Measurements from ENCODE around the gene BASP1.

The BASP1 gene

DNA sequence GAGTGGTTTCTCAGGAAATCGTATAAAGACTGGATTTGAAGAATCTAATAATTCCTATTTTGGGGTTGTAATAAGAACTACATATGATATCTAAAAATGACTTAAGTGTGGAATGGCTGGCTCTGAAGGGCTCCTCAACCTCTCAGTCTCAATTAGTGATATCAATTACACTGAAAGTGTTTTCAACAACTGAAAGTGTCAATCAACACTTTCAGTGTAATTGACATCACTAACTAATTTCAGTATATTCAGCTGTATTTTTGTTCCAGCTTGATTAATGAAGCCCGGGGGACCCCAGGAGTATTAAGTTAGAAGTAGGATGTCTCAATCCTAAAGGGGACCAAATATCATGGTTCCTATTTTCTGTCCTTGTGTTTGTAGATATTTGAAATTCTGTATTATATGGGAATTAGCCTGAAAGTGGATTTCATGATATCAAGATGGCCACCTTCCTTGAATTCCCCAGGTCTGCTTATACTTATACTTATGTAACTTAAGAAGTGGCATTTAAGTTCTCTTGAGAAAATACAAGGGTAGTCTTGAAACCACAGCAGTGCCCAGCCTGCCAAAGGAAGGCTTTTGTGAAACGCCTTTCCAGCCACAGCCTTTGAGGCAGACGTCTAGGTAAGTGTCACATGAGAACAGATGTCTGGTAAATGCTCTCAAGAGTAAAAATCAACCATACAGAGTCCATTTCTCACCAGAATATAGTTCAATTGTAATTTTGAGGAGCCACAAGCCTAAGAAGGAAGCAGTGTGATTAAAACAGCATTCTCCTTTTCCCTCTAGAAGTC lies 4.6 kb downstream of the BASP1 start:
- in situ Hi-C loops (cut with MboI; ENCODE audit: low sequenced_read_pairs) = loop anchor here (25.0 kb wide), 2 partner anchors 890 to 1065 kb away; no protein-coding TSS in a partner anchor

- in situ Hi-C loops (cut with MboI; ENCODE audit: low sequenced_read_pairs) = loop anchor here (25.0 kb wide), 2 partner anchors 890 to 1065 kb away; no protein-coding TSS in a partner anchor
These were observed 5.2 kb downstream of the BASP1 start for GRCh38 chr5:17222664-17223063.

DNA sequence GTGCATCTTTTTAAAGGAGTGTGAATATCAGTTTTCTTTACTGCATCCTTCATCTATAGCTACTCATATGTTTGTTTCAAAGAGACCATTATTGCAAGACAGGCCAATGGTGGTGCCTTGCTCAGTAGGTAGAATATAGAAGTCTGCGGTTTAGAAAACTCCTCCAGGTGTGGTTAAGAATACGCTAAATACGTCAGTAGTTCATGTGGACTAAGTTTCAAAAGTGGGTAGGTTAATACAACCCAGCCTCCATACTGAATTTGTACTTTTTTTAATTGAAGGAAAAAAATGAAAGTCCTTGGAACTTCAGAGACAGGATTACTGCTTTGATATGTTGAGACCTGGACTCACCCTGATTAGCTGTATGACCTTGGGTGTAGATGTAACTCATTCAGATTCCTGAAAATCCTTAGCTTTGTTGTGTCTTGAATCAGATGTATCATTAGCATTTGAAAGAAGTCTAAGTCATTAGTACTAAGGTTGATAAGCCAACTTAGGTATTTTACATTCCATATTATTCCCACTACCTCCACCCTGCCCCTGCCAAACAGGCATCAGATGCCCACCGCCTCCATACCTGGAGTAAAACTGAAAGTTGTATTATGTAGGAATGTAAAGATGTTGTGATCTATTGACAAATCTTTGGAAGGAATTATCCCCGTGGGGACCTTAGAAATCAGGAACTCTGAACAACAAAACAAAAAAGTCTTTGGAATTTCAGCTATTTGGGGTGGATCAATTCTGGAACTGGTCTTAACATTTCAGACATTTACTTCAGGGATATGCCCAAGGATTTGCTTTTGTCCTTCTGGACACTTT lies 6.1 kb downstream of the BASP1 start:
- in situ Hi-C loops (cut with MboI; ENCODE audit: low sequenced_read_pairs) = loop anchor here (25.0 kb wide), 2 partner anchors 889 to 1064 kb away; no protein-coding TSS in a partner anchor

- in situ Hi-C loops (cut with MboI; ENCODE audit: low sequenced_read_pairs) = loop anchor here (25.0 kb wide), 2 partner anchors 887 to 1062 kb away; no protein-coding TSS in a partner anchor
These were observed 7.6 kb downstream of the BASP1 start for GRCh38 chr5:17224858-17225511.

DNA sequence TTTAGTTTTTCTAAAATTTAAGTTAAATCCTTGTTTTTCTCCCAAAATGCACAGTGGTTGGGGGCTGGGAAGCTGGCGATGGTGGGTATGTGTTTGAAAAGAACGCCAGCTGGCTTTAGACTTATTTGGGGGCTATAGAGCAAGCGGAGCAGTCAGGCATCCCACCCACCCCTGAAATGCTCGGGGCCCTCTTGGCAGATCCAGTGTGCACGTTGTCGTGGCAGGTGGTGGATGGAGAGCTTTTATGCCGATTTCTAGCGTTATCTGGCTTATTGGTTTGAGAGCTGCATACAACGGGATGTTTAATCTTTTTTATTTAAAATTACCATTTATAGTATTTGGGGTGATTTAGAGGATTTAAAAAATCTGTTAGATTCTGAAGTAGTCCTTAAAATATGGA lies 8.1 kb downstream of the BASP1 start:
- in situ Hi-C loops (cut with MboI; ENCODE audit: low sequenced_read_pairs) = no loop called here

DNA sequence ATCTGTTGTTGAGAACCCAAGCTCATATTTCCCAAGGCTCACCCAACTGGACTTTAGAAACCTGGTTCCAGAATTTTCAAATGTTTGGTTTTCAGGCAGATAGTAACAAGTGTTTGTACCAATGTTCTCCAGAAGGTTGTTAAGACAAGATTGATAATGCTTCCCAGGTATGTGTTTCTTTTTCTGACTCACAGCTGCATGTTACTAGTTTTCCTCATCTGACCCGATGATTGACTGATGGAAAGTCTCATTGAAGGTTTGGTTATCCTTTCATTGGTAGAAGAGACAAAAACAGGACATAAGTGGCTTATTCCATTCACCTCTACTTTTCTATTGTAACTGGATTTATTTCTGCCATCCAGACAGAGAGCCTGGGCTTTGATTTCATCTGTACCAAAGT lies 10.4 kb downstream of the BASP1 start:
- in situ Hi-C loops (cut with MboI; ENCODE audit: low sequenced_read_pairs) = no loop called here

DNA sequence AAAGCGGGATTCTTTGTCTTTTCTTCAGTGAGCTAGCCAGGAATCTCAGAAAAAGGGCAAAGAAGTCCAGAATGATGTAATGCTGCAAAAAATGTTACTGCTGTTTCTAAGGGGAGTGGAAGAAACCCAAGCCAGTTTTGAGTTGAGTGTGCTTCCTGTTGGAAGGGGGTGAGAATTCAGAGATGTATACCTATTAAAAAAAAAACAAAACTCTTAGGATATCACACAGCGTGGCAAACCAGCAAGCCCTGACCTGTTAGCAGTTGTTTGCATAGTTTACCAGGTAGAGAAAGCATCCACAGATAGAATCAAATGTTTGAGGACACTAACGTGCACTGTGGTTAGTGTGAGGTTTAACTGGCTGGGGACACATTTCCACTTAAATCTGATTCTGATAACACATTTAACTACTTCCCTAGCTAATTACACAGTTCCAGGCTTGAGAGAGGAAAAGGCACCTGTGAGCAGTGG lies 11.4 kb downstream of the BASP1 start:
- in situ Hi-C loops (cut with MboI; ENCODE audit: low sequenced_read_pairs) = no loop called here

- in situ Hi-C loops (cut with MboI; ENCODE audit: low sequenced_read_pairs) = no loop called here
These were observed 11.9 kb downstream of the BASP1 start for GRCh38 chr5:17229313-17229712.

- in situ Hi-C loops (cut with MboI; ENCODE audit: low sequenced_read_pairs) = no loop called here
These were observed 12.8 kb downstream of the BASP1 start for GRCh38 chr5:17230191-17230590.

DNA sequence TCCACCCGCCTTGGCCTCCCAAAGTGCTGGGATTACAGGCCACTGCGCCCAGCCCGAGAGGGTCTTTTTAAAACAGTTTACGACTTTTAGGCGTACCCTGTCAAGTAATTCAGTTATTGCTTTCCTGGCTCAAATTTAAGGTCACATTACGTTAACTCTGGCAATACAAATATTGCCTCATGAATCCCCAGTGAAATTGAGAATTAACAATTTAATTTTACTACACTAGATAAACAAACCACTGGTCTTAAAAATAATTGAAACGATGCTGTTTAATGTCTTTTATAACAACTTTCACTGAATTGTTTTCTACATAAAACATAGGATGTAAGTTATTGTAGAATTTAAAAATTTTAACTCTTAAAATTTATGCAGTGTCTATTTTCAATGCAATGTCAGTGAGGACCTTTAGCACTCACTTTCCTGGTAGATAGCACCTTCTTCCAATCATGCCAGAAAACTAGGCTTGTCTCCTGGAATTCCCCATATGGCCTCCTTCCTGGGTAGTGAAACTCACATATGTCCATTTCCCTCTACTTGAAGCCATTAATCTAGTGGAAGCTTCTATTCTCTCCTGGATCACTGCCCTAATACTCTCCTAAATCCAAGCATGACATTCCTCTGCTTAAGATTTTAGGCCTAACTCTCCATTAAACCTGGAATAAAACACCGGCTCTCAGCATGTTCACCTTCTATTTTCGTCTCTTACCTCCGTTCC lies 13.5 kb downstream of the BASP1 start:
- in situ Hi-C loops (cut with MboI; ENCODE audit: low sequenced_read_pairs) = no loop called here

DNA sequence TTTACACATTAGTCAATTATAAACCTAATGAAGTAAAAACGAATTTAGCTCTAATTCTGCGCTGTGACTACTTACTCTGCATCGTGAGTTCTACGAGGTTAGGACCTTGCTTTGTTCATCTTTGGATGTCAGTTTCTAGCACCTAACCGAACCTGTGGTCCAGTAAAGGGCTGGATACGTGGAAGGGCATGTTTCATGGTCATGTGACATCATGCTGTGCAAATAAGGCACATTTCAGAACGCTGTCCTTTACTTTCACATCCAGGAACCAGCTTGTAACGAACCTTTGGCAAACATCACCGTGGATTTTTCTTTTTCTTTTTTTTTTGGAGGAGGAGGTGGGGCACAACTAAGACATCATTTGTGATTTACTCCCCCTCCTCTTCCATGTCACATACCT lies 15.0 kb downstream of the BASP1 start:
- in situ Hi-C loops (cut with MboI; ENCODE audit: low sequenced_read_pairs) = no loop called here

- in situ Hi-C loops (cut with MboI; ENCODE audit: low sequenced_read_pairs) = no loop called here
These were observed 16.1 kb downstream of the BASP1 start for GRCh38 chr5:17233488-17233887.

DNA sequence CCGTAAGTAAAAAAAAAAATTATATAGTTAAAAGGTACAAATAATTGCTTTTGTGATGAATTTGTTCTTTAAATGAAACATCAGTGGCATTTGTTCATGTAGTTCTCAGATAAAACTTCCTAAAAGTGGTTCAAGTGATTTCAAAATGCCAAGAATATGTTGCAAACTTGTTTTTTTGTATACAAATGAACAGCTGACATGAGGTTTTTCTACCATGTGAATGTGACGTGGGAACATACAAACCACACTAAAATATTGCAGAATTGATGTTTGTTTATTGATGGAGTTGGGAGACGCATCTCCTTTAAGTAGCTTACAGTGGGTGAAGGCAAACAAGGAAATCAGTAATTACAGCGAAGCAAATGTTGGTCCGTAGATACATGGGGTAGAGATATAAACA lies 16.9 kb downstream of the BASP1 start:
- in situ Hi-C loops (cut with MboI; ENCODE audit: low sequenced_read_pairs) = no loop called here

DNA sequence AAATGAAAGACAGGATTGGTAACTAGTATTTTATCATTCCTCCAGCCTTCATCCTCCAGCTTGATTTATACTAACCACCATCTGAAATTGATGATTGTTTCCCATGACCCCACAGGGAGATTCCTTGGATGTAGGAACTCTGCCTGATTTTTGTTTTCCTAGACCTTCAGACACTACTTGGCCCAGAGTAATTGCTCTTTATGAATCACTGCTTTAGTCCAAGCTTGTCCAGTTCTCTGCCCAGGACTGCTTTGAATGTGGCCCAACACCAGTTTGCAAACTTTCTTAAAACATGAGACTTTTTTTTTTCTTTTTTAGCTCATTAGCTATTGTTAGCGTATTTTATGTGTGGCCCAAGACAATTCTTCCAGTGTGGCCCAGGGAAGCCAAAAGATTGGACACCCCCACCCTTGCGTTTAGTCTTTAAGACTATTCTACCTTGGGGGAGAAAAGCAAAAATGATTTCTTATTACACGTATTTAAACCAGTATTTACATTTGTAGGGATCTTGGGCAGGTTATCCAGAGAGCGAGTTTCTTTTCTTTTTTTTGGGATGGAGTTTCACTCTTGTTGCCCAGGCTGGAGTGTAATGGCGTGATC lies 18.4 kb downstream of the BASP1 start:
- in situ Hi-C loops (cut with MboI; ENCODE audit: low sequenced_read_pairs) = no loop called here

DNA sequence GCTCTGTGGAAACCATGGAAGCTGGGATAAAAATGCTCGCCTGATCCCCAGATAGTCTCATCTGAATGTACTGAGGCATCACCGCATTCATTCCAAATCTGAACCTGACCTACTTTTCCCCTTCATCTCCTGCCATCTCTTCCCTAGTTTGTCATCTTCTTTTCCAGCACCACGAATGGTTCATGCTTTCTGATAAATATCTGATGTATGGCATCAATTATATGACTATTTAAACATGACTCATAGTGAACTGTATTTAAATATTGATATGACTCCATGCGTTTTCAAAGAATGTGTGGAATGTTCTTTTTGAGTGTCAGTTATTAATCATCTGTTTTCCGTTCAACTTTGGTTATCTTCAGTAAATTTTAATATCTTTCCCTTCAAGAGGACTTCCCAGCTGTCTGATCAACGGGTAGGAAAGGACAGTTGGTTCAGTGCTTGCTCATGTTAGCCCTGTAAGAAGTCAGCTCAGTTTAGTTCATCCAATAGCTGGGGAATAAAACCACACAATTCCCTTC lies 21.1 kb downstream of the BASP1 start:
- in situ Hi-C loops (cut with MboI; ENCODE audit: low sequenced_read_pairs) = no loop called here

- in situ Hi-C loops (cut with MboI; ENCODE audit: low sequenced_read_pairs) = no loop called here
These were observed 22.5 kb downstream of the BASP1 start for GRCh38 chr5:17239953-17240352.

- in situ Hi-C loops (cut with MboI; ENCODE audit: low sequenced_read_pairs) = no loop called here
These were observed 23.1 kb downstream of the BASP1 start for GRCh38 chr5:17240487-17240886.

DNA sequence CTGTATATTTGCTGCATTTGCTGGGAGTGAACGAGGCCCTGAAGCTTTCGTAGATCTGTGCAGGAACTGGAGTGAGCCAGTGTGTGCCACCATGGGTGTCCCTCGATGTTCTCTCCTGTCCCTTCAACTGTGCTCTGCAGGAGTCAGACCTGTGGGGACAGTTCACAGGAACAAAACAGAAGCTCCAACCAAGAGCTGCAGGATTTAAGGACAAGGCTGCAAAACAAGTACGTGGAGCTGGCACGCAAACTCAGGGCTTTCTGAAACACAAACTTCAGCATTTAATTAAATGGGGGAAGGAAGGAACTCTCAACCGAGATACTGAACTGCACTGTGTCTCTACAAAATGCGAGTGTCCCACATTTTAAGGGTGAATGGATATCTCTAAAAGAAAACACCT lies 24.2 kb downstream of the BASP1 start:
- in situ Hi-C loops (cut with MboI; ENCODE audit: low sequenced_read_pairs) = no loop called here

DNA sequence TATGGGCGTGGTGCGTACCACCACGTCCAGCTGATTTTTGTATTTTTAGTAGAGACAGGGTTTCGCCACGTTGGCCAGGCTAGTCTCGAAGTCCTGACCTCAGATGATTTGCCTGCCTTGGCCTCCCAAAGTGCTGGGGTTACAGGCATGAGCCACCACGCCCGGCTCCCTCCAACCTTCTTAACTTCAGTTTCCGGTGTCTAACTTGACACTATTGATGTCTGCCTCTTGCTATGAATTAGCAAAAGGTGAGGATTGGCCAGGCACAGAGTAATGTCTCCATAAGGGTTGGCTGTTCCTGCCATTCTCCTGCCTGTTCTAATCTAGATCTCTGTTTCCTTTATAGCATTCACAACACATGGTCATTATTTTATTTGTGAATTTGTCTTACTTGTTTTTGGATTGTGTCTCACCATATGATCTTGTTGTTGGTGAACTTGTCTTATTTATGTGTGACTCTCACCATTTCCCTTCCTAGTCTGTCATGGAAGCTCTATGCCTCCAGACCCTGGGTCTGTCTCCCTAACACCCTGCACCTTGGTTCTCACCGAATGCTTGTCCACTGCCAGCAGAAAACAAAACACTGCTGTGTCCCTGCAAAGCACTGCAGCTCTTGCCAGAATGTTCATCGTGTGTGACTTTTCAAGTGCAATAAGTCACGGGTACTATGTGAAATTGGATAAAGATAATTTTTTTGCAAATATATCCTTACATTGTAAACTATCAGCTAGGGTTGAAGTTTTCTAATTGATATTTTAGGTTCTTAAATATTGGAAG lies 26.0 kb downstream of the BASP1 start:
- in situ Hi-C loops (cut with MboI; ENCODE audit: low sequenced_read_pairs) = no loop called here

Data from HL-60/S4 treated with retinoic acid at 250 ng/mL for 4 days and 3 days (cell line).